GM19463 (cell line): ENCODE data around the gene GRID1.

Source experiments
- ATAC-seq: cut with Tn5 transposase; IDR thresholded peaks from one replicate; pipeline ENCODE4 v1.9.1; 2021; ENCODE audit warnings: mild to moderate bottlenecking, moderate library complexity; ENCODE audit not compliant: unreplicated experiment

GRID1 gene

GRCh38 chr10:86197166-86197790 lies 169.3 kb downstream of the GRID1 start:
- no peak for ATAC-seq

GRCh38 chr10:86195521-86196157 lies 171.0 kb downstream of the GRID1 start:
- no peak for ATAC-seq

- ATAC-seq = no peak
These were observed 171.9 kb downstream of the GRID1 start for GRCh38 chr10:86194684-86195083.

GRCh38 chr10:86193841-86194240 lies 172.8 kb downstream of the GRID1 start:
- ATAC-seq = no peak

- ATAC-seq = no peak
These were observed 173.9 kb downstream of the GRID1 start for GRCh38 chr10:86192691-86193090.

GRCh38 chr10:86192147-86192546 lies 174.4 kb downstream of the GRID1 start:
- ATAC-seq = no peak

- no peak for ATAC-seq
These were observed 174.9 kb downstream of the GRID1 start for GRCh38 chr10:86191686-86192085.

GRCh38 chr10:86191166-86191565 lies 175.4 kb downstream of the GRID1 start:
- ATAC-seq = no peak

- no peak for ATAC-seq
These were observed 176.3 kb downstream of the GRID1 start for GRCh38 chr10:86190291-86190690.

- ATAC-seq = no peak
These were observed 176.7 kb downstream of the GRID1 start for GRCh38 chr10:86189891-86190290.

- no peak for ATAC-seq
These were observed 177.6 kb downstream of the GRID1 start for GRCh38 chr10:86188796-86189558.

GRCh38 chr10:86188326-86188725 lies 178.3 kb downstream of the GRID1 start:
- no peak for ATAC-seq

- ATAC-seq = no peak
These were observed 178.9 kb downstream of the GRID1 start for GRCh38 chr10:86187499-86188239.

- ATAC-seq = no peak
These were observed 180.0 kb downstream of the GRID1 start for GRCh38 chr10:86186633-86187032.

GRCh38 chr10:86182595-86182994 lies 184.0 kb downstream of the GRID1 start:
- ATAC-seq = no peak

- no peak for ATAC-seq
These were observed 184.4 kb downstream of the GRID1 start for GRCh38 chr10:86182150-86182549.

GRCh38 chr10:86180861-86181260 lies 185.7 kb downstream of the GRID1 start:
- ATAC-seq = no peak

- no peak for ATAC-seq
These were observed 186.6 kb downstream of the GRID1 start for GRCh38 chr10:86179961-86180360.

GRCh38 chr10:86179153-86179524 lies 187.5 kb downstream of the GRID1 start:
- no peak for ATAC-seq

GRCh38 chr10:86178401-86179152 lies 188.0 kb downstream of the GRID1 start:
- ATAC-seq = no peak
